Measurements from ENCODE around the gene LMF2.

GRCh38 chr22:50477923-50478322 is 29.6 kb downstream of the LMF2 start:
- TF ChIP-seq CTCF (IDR thresholded peaks at IDR 0.05; ENCODE audit: low read depth, low read length) (no peak), EZH2phosphoT487 (IDR thresholded peaks at IDR 0.05; ENCODE audit: low read depth) (no peak)
